Glomerular visceral epithelial cell (primary cell): Measurements from ENCODE around the gene SRRT.
"Not testable (repeated sequence)": the region's sequence is repeated elsewhere in the genome, so short reads cannot be mapped to it uniquely, and the experiment has no call there.

Source experiments
- DNase-seq: peaks from one replicate; pipeline ENCODE4 v3.0.0-alpha.2; 2016; ENCODE audit errors: extremely low spot score

SRRT gene

GRCh38 chr7:100894860-100895700, 20.2 kb downstream of the SRRT start:
- peak; percentile 30 for DNase-seq

- no peak for DNase-seq
Measured at GRCh38 chr7:100895701-100895955, 20.7 kb downstream of the SRRT start, which contains the start of gene ACHE. Gene ACHE, minus strand, starts transcription at chr7:100895888. Its CDS starts 1,656 bp downstream, at chr7:100894232.

GRCh38 chr7:100895956-100896731, 21.2 kb downstream of the SRRT start:
- no peak for DNase-seq

GRCh38 chr7:100896732-100897608, 22.1 kb downstream of the SRRT start:
- DNase-seq, result no peak

- DNase-seq, result no peak
Measured at GRCh38 chr7:100897772-100898454, 23.0 kb downstream of the SRRT start.

GRCh38 chr7:100899432-100899831, 24.5 kb downstream of the SRRT start:
- no peak for DNase-seq

GRCh38 chr7:100900978-100901377, 26.1 kb downstream of the SRRT start:
- DNase-seq, result no peak

GRCh38 chr7:100901921-100902332, 27.0 kb downstream of the SRRT start:
- no peak for DNase-seq

- no peak for DNase-seq
Measured at GRCh38 chr7:100902638-100903037, 27.7 kb downstream of the SRRT start.

GRCh38 chr7:100908512-100908911, 33.6 kb downstream of the SRRT start:
- DNase-seq, result no peak

- DNase-seq, result not testable (repeated sequence)
Measured at GRCh38 chr7:100910443-100910842, 35.5 kb downstream of the SRRT start.

- no peak for DNase-seq
Measured at GRCh38 chr7:100911484-100911883, 36.6 kb downstream of the SRRT start.

- DNase-seq, result no peak
Measured at GRCh38 chr7:100914208-100914878, 39.4 kb downstream of the SRRT start.

GRCh38 chr7:100914879-100915447, 40.1 kb downstream of the SRRT start:
- no peak for DNase-seq

- not testable (repeated sequence) for DNase-seq
Measured at GRCh38 chr7:100919335-100919734, 44.4 kb downstream of the SRRT start.

GRCh38 chr7:100919779-100920437, 45.0 kb downstream of the SRRT start:
- not testable (repeated sequence) for DNase-seq

- no peak for DNase-seq
Measured at GRCh38 chr7:100921039-100921438, 46.1 kb downstream of the SRRT start.

GRCh38 chr7:100923616-100924015, 48.7 kb downstream of the SRRT start:
- DNase-seq, result not testable (repeated sequence)

GRCh38 chr7:100929808-100930174, 54.9 kb downstream of the SRRT start:
- DNase-seq, result no peak

GRCh38 chr7:100933734-100934133, 58.8 kb downstream of the SRRT start:
- DNase-seq, result no peak
